ENCODE results near the gene CD247.

DNA sequence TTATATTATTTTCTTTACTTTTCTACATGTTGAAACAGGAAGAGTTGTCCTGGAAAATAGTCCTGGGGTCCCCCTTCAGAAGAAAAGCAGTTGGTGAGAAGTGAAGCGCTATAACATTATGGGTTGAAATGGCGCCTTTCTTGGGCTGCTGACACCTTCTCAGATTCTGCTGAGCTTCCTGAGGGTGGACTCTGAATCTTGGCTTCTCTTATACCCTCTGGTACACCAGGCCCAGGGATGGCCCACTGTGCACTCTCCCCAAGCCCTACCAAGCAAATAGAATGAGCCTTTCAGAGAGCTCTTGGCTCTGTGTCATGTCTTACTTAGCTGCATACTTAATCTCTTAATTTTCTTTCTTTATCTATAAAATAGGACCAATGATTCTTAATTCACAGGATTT, 42.3 kb downstream of the CD247 start:
- TF ChIP-seq, protein P1, sequence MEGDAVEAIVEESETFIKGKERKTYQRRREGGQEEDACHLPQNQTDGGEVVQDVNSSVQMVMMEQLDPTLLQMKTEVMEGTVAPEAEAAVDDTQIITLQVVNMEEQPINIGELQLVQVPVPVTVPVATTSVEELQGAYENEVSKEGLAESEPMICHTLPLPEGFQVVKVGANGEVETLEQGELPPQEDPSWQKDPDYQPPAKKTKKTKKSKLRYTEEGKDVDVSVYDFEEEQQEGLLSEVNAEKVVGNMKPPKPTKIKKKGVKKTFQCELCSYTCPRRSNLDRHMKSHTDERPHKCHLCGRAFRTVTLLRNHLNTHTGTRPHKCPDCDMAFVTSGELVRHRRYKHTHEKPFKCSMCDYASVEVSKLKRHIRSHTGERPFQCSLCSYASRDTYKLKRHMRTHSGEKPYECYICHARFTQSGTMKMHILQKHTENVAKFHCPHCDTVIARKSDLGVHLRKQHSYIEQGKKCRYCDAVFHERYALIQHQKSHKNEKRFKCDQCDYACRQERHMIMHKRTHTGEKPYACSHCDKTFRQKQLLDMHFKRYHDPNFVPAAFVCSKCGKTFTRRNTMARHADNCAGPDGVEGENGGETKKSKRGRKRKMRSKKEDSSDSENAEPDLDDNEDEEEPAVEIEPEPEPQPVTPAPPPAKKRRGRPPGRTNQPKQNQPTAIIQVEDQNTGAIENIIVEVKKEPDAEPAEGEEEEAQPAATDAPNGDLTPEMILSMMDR (IDR thresholded peaks at IDR 0.05 in 8 of 11, conservative IDR thresholded peaks at IDR 0.05 in 3 of 11) = no peak
- TF ChIP-seq POLR2A (IDR thresholded peaks at IDR 0.05) (no peak), POLR2AphosphoS5 (IDR thresholded peaks at IDR 0.05) (no peak)
